ENCODE results near the gene HIPK3.
"Not testable (repeated sequence)": the region's sequence is repeated elsewhere in the genome, so short reads cannot be mapped to it uniquely, and the experiment has no call there.

HIPK3 gene

GRCh38 chr11:33257160-33257896 lies at the start of gene HIPK3:
Gene HIPK3, plus strand, starts transcription at chr11:33257381.
- peak; percentile 60 for DNase-seq (ENCODE audit: low read depth)

- no peak for DNase-seq (ENCODE audit: low read depth)
Observed at GRCh38 chr11:33207408-33207985, 49.7 kb upstream of the HIPK3 start.

DNA sequence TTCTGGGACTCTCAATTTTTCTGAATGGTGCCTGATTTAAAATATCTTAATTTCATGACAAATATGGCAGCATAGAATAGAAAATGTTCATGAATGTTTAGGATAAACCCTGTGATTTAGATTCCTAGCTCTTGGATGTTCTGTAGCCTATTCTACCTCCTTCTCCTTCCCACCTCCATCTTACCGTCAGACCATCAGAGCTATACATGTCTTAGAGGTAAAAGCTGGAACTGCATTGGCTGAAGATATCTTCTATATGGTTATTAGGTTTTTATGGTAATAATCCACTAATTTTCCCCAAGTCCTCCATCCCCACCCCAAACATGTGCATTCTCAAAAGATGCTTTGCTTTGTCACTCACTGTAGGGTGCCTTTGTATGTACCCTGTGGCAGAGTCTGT lies 49.0 kb upstream of the HIPK3 start:
- no peak for DNase-seq (ENCODE audit: low read depth)

- no peak for DNase-seq (ENCODE audit: low read depth)
Observed at GRCh38 chr11:33211153-33211552, 46.0 kb upstream of the HIPK3 start.

DNA sequence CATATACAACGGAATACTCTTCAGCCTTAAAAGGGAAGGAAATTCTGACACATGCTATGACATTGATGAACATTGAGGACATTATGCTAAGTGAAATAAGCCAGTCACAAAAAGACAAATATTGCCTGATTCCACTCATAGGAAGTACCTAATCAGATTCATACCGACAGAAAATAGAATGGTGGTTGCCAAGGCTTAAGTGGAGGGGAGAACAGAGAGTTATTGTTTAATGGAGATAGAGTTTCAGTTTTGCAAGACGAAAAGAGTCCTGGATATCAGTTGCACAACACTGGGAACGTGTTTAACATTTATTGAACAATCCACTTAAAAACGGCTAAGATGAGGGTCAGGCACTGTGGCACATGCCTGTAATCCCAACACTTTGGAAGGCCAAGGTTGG lies 45.6 kb upstream of the HIPK3 start:
- no peak for DNase-seq (ENCODE audit: low read depth)

GRCh38 chr11:33214187-33214586 lies 43.0 kb upstream of the HIPK3 start:
- DNase-seq (ENCODE audit: low read depth) = peak; percentile 41

- no peak for DNase-seq (ENCODE audit: low read depth)
Observed at GRCh38 chr11:33214767-33215166, 42.4 kb upstream of the HIPK3 start.

DNA sequence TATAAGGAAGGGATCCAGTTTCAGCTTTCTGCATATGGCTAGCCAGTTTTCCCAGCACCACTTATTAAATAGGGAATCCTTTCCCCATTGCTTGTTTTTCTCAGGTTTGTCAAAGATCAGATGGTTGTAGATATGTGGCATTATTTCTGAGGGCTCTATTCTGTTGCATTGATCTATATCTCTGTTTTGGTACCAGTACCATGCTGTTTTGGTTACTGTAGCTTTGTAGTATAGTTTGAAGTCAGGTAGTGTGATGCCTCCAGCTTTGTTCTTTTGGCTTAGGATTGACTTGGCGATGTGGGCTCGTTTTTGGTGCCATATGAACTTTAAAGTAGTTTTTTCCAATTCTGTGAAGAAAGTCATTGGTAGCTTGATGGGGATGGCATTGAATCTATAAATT lies 40.5 kb upstream of the HIPK3 start:
- DNase-seq (ENCODE audit: low read depth) = not testable (repeated sequence)

GRCh38 chr11:33222052-33222750 lies 35.0 kb upstream of the HIPK3 start:
- DNase-seq (ENCODE audit: low read depth) = no peak

DNA sequence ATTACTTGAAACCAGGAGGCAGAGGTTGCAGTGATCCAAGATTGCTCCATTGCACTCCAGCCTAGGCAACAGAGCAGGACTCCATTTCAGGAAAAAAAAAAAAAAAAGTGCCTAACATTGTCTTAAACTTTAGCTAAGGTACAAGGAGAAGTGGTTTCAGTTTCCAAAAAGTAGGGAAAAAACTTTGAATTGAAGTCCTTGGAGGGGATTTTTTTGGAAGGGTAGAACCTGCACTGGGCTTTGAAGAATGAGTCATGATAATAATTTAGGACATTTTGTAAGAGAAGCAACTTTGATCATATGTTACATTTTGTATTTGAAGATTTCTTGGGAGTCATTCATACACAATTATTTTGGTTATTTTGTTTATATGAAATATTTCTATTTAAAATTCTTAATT lies 31.8 kb upstream of the HIPK3 start:
- DNase-seq (ENCODE audit: low read depth) = no peak

GRCh38 chr11:33227578-33228261 lies 29.5 kb upstream of the HIPK3 start:
- peak; percentile 58 for DNase-seq (ENCODE audit: low read depth)

DNA sequence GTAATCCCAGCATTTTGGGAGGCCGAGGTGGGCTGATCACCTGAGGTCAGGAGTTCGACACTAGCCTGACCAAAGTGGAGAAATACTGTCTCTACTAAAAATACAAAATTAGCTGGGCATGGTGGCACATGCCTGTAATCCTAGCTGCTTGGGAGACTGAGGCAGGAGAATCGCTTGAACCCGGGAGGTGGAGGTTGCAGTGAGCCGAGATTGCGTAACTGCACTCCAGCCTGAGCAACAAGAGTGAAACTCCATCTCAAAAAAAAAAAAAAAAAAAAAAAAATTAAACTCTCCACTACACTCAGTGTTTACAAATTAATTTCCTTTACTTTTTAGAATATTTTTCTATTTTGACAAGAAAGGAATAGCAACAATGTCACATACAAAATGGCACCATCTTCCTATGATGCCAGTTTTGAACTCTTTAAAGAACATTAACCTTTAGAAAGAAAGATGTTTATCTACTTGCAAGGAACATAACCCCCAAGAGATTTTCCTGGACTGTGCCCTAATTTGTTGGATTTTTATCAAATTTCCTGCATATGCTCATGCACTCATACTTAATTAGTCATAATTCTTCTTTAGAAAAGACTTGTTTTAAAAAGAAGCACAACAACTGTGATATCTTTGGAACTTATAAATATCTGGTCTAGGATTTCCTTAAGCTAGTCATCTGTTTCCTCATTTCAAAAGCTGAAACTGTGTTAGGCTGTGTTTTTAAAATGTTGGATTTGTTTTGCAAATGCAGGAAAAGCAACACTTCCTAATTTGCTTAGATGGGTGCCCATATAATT lies 22.6 kb upstream of the HIPK3 start:
- DNase-seq (ENCODE audit: low read depth) = no peak

DNA sequence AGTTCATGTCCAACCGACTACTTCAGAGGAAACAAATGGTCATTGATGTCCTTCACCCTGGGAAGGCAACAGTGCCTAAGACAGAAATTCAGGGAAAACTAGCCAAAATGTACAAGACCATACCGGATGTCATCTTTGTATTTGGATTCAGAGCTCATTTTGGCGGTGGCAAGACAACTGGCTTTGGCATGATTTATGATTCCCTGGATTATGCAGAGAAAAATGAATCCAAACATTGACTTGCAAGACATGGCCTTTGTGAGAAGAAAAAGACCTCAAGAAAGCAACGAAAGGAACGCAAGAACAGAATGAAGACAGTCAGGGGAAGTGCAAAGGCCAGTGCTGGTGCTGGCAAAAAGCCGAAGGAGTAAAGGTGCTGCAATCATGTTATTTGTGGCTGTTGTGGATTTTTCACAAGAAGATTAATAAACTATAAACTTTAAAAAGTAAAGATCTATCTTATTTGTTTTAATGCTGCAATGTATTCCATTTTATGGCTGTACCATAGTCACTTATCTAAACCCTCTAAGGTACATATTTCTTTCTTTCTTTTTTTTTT lies 20.1 kb upstream of the HIPK3 start:
- no peak for DNase-seq (ENCODE audit: low read depth)

- DNase-seq (ENCODE audit: low read depth) = no peak
Observed at GRCh38 chr11:33242575-33242974, 14.6 kb upstream of the HIPK3 start.

GRCh38 chr11:33243654-33244053 lies 13.5 kb upstream of the HIPK3 start:
- not testable (repeated sequence) for DNase-seq (ENCODE audit: low read depth)

DNA sequence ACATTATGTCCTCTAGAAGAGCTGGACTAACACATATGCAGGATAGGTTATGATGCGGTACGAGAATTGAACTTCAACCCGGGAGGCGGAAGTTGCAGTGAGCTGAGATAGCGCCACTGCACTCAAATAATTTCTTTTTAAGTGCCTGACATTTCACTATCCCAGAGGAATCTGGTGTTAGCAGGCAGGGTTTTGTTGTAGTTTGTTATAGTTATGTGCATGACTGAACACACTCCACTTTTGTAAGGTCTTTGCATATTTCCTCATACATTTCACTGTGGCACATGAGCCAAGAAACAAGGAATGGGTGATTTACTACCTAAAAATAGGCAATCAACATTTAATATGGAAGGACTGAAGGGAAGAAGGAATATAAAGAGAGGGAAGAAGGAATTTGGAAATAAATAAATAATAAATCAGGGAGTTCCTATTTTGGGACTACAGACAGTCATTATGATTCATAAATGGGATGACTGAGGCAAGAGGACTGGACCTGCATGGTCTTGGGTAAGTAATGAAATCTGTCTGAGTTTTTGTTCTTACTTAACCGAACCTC lies 8.7 kb upstream of the HIPK3 start:
- peak; percentile 49 for DNase-seq (ENCODE audit: low read depth)

DNA sequence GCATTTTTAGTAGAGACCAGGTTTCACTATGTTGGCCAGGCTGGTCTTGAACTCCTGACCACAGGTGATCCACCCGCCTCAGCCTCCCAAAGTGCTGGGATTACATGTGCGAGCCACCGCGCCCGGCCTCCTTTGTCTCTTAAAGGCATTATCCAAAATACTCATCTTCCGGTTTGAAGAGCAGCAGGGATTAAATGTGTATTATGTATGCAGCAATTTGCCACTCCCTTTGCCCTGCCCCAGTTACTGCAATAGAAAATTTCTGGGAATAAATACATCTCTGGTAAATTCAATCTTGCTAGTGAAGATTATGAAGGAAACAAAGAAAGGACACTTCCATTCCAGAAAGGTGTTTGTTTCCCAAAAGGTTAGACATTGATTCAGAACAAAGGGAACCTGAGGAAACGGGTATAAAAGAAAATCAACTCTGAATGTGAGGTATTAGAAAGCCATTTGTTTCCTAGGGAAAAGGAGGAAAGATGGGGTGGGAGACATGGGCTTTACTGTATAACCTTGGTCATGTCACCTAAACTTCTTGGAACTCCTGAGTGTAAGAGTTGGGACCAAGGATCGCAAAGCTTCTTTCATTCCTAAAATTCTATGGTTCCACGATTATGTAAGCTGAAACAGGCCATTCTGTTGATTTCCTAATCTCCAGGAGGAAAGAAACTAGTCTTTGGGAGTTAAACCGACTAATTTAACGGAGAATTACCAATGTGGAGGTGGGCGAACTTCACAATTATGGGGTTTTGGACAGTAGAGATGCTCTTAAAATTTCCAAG lies 959 bp upstream of the HIPK3 start:
- no peak for DNase-seq (ENCODE audit: low read depth)

DNA sequence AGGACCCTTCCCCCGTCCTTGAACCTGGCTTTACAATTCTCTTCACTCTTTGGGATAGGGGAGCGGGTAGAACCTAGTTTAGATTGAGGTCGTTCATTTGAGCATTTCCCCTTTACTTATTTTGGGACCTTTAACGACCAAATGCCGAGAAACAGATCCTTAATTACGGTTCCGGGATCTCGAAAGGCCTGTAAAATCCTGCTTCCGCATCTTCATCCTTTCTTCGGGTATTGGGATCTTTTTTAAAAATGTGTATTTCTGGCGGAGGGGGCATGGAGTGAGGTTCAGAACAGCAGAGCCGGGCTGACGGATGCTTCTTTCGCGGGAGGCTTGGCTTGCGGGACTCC lies 395 bp upstream of the HIPK3 start:
- DNase-seq (ENCODE audit: low read depth) = no peak

GRCh38 chr11:33257897-33258630 lies 883 bp downstream of the HIPK3 start:
- peak; percentile 87 for DNase-seq (ENCODE audit: low read depth)

Data from stromal cell of bone marrow (primary cell).